ENCODE data around the gene CCL7.
"Not testable (repeated sequence)": the region's sequence is repeated elsewhere in the genome, so short reads cannot be mapped to it uniquely, and the experiment has no call there.

Gene CCL7

GRCh38 chr17:34269969-34270368, at the start of gene CCL7:
Gene CCL7, plus strand, starts transcription at chr17:34270221. Its CDS starts 70 bp downstream, at chr17:34270291.
- DNase-seq: no peak

- DNase-seq: no peak
Observed at GRCh38 chr17:34220752-34221395, 49.1 kb upstream of the CCL7 start.

- DNase-seq: no peak
Observed at GRCh38 chr17:34221411-34221810, 48.6 kb upstream of the CCL7 start.

- DNase-seq: no peak
Observed at GRCh38 chr17:34222722-34223497, 47.1 kb upstream of the CCL7 start.

GRCh38 chr17:34225046-34225445, 45.0 kb upstream of the CCL7 start:
- DNase-seq: no peak

GRCh38 chr17:34226011-34226743, 43.8 kb upstream of the CCL7 start:
- no peak for DNase-seq

- no peak for DNase-seq
Observed at GRCh38 chr17:34226744-34227034, 43.3 kb upstream of the CCL7 start.

GRCh38 chr17:34227293-34227692, 42.7 kb upstream of the CCL7 start:
- not testable (repeated sequence) for DNase-seq

- no peak for DNase-seq
Observed at GRCh38 chr17:34227707-34228106, 42.3 kb upstream of the CCL7 start.

GRCh38 chr17:34228781-34229180, 41.2 kb upstream of the CCL7 start:
- no peak for DNase-seq

- no peak for DNase-seq
Observed at GRCh38 chr17:34230342-34230741, 39.7 kb upstream of the CCL7 start.

GRCh38 chr17:34234616-34235015, 35.4 kb upstream of the CCL7 start:
- no peak for DNase-seq

GRCh38 chr17:34235389-34236028, 34.5 kb upstream of the CCL7 start:
- no peak for DNase-seq

- DNase-seq: no peak
Observed at GRCh38 chr17:34236281-34236892, 33.6 kb upstream of the CCL7 start.

- DNase-seq: no peak
Observed at GRCh38 chr17:34237458-34237857, 32.6 kb upstream of the CCL7 start.

- DNase-seq: peak; percentile 67 to 74
Observed at GRCh38 chr17:34241062-34241461, 29.0 kb upstream of the CCL7 start.

GRCh38 chr17:34242587-34243363, 27.2 kb upstream of the CCL7 start:
- peak; percentile 94 to 97 for DNase-seq

GRCh38 chr17:34243364-34244320, 26.4 kb upstream of the CCL7 start:
- no peak for DNase-seq

GRCh38 chr17:34245351-34245905, 24.6 kb upstream of the CCL7 start:
- DNase-seq: no peak

- peak; percentile 87 to 89 for DNase-seq
Observed at GRCh38 chr17:34246446-34246845, 23.6 kb upstream of the CCL7 start.

- no peak for DNase-seq
Observed at GRCh38 chr17:34246881-34247280, 23.1 kb upstream of the CCL7 start.
